Measurements from ENCODE around the gene LAMP2.

GRCh38 chrX:120439921-120440320 is 29.2 kb downstream of the LAMP2 start:
- TF ChIP-seq CTCF (IDR thresholded peaks at IDR 0.05; ENCODE audit: low read length) = no peak
- TF ChIP-seq EZH2 (IDR thresholded peaks at IDR 0.05; ENCODE audit: borderline replicate concordance, low read length) = no peak

All from OCI-LY1 (cell line).